NCI-H524 treated with DMSO at 0.1 percent for 48 hours (cell line): ENCODE measurements around the gene MAP3K5.

Source experiments
- DNase-seq: peaks from one replicate; lab custom pipeline; 2025; lab: John Stamatoyannopoulos, UW

MAP3K5 gene

GRCh38 chr6:136571065-136571464 lies 221.2 kb downstream of the MAP3K5 start:
- no peak for DNase-seq

GRCh38 chr6:136568129-136568528 lies 224.1 kb downstream of the MAP3K5 start:
- no peak for DNase-seq

- no peak for DNase-seq
Measured at GRCh38 chr6:136567688-136568087, 224.6 kb downstream of the MAP3K5 start.

- DNase-seq: no peak
Measured at GRCh38 chr6:136566851-136567250, 225.4 kb downstream of the MAP3K5 start.

GRCh38 chr6:136566007-136566487 lies 226.2 kb downstream of the MAP3K5 start:
- no peak for DNase-seq

- DNase-seq: no peak
Measured at GRCh38 chr6:136564180-136564579, 228.1 kb downstream of the MAP3K5 start.

- no peak for DNase-seq
Measured at GRCh38 chr6:136563386-136564152, 228.7 kb downstream of the MAP3K5 start.

- DNase-seq: no peak
Measured at GRCh38 chr6:136562211-136562610, 230.1 kb downstream of the MAP3K5 start.

- no peak for DNase-seq
Measured at GRCh38 chr6:136553166-136553787, 239.0 kb downstream of the MAP3K5 start.

GRCh38 chr6:136552054-136552453 lies 240.2 kb downstream of the MAP3K5 start:
- no peak for DNase-seq

- DNase-seq: no peak
Measured at GRCh38 chr6:136551103-136551502, 241.2 kb downstream of the MAP3K5 start.

GRCh38 chr6:136550330-136551071 lies 241.8 kb downstream of the MAP3K5 start, which contains the start of gene MAP7:
Gene MAP7 (minus strand): TSS chr6:136550422. CDS start chr6:136550408, 14 bp downstream.
- no peak for DNase-seq

- DNase-seq: no peak
Measured at GRCh38 chr6:136550045-136550329, 242.3 kb downstream of the MAP3K5 start.

GRCh38 chr6:136549300-136550044 lies 242.8 kb downstream of the MAP3K5 start:
- no peak for DNase-seq

- no peak for DNase-seq
Measured at GRCh38 chr6:136548582-136549299, 243.5 kb downstream of the MAP3K5 start.

- DNase-seq: no peak
Measured at GRCh38 chr6:136547871-136548270, 244.4 kb downstream of the MAP3K5 start.

- no peak for DNase-seq
Measured at GRCh38 chr6:136547336-136547735, 244.9 kb downstream of the MAP3K5 start.

GRCh38 chr6:136546331-136546730 lies 245.9 kb downstream of the MAP3K5 start:
- DNase-seq: no peak

- no peak for DNase-seq
Measured at GRCh38 chr6:136544326-136544725, 248.0 kb downstream of the MAP3K5 start.

- no peak for DNase-seq
Measured at GRCh38 chr6:136541395-136541794, 250.9 kb downstream of the MAP3K5 start.

GRCh38 chr6:136539967-136540652 lies 252.2 kb downstream of the MAP3K5 start:
- DNase-seq: peak; percentile 24
